K562 (cell line): ENCODE measurements around the gene LIN28A. TPM values are rescaled to one million over a fixed set of nuclear protein-coding genes. Genes with fewer than 3 reads are reported as not detected.

ENCODE experiments used
- HOXB6 ChIP-seq: fragments of 250-450 bp; sonication (Bioruptor Pico); IDR thresholded peaks from 2 replicates; pipeline ENCODE4 v1.5.1; 2022; ENCODE audit warnings: mild to moderate bottlenecking, borderline replicate concordance
- IRF1 ChIP-seq: sonication (generic); formaldehyde crosslinking; IDR thresholded peaks from 2 replicates; pipeline ENCODE4 v1.8.0; 2022; ENCODE audit warnings: missing genetic modification reagents, mild to moderate bottlenecking, borderline replicate concordance
- JUNB ChIP-seq: fragments of 450-650 bp; formaldehyde crosslinking; conservative IDR thresholded peaks from 2 replicates; pipeline ENCODE4 v1.4.0; 2020; ENCODE audit warnings: mild to moderate bottlenecking
- PYGO2 ChIP-seq: fragments of 450-650 bp; IDR thresholded peaks from 2 replicates; pipeline ENCODE4 v1.6.1; 2016; ENCODE audit warnings: mild to moderate bottlenecking, missing genetic modification characterization, moderate library complexity, missing compliant biosample characterization
- TCF7L2 ChIP-seq: fragments of 150-350 bp; IDR thresholded peaks from 2 replicates; pipeline ENCODE4 v1.6.1; 2016; ENCODE audit warnings: low read depth, mild to moderate bottlenecking, low read length, moderate library complexity
- THRAP3 ChIP-seq: fragments of 450-650 bp; IDR thresholded peaks from 2 replicates; pipeline ENCODE4 v1.6.1; 2016; ENCODE audit warnings: mild to moderate bottlenecking, inconsistent platforms, borderline replicate concordance
- ZFPM2 ChIP-seq: fragments of 250-450 bp; sonication (Bioruptor Pico); IDR thresholded peaks from 2 replicates; pipeline ENCODE4 v1.5.1; 2022; ENCODE audit warnings: mild to moderate bottlenecking
- ZNF318 ChIP-seq, 2 experiments: fragments of 450-650 bp; IDR thresholded peaks; 2 replicates each; pipeline ENCODE4 v1.6.1; 2016; ENCODE audit warnings: mild to moderate bottlenecking in 2 of 2, borderline replicate concordance in 1 of 2, low read depth in 1 of 2, moderate library complexity in 1 of 2
- ZNF75A ChIP-seq: fragments of 450-650 bp; formaldehyde crosslinking; IDR thresholded peaks from 2 replicates; pipeline ENCODE4 v1.4.0; 2020; ENCODE audit warnings: mild to moderate bottlenecking
- ZNF79 ChIP-seq: fragments of 250-450 bp; sonication (Bioruptor Pico); IDR thresholded peaks from 2 replicates; pipeline ENCODE4 v1.4.0; 2020; ENCODE audit warnings: low read depth, mild to moderate bottlenecking, moderate library complexity
- polyA plus RNA-seq, 8 experiments: library from polyadenylated mRNA; depleted of rRNA in 4 of 8; stranded (reverse) in 5 of 8; unstranded in 3 of 8; fragments of >200 nt; fragmentation: Nextera tagmentation in 2 of 8; fragmentation: Illumina TruSeq in 1 of 8; extraction: Ambion mirVana in 2 of 8; extraction: Trizol in 1 of 8; gene quantifications; 2 replicates each; pipeline versions ENCODE4 v1.2.1 to v1.2.3, GENCODE V29; 2011 to 2014; ENCODE audit warnings: inconsistent platforms in 1 of 8, missing spikeins in 1 of 8
- total RNA-seq, 7 experiments: library from RNA; depleted of rRNA in 6 of 7; stranded (reverse); fragments of >200 nt in 6 of 7; fragmentation: Illumina TruSeq in 2 of 7; extraction: Trizol in 2 of 7; gene quantifications; 2 replicates each; pipeline versions ENCODE4 v1.2.1 to v1.2.3, GENCODE V29; 2011 to 2021; ENCODE audit warnings: low replicate concordance in 1 of 7
- TF ChIP-seq, protein P1 (sequence below): sonication (generic); formaldehyde crosslinking; IDR thresholded peaks from 2 replicates; pipeline ENCODE4 v1.8.0; 2022; ENCODE audit warnings: mild to moderate bottlenecking, low read depth, missing genetic modification reagents
- TF ChIP-seq, protein P2 (sequence below): fragments of 450-650 bp; formaldehyde crosslinking; IDR thresholded peaks from 2 replicates; pipeline ENCODE4 v1.4.0; 2020; ENCODE audit warnings: mild to moderate bottlenecking
- TF ChIP-seq, protein P3 (sequence below): fragments of 250-450 bp; sonication (Bioruptor Pico); IDR thresholded peaks from 2 replicates; pipeline ENCODE4 v1.5.1; 2021; ENCODE audit warnings: mild to moderate bottlenecking

The LIN28A gene
- total and polyA plus RNA-seq, 9 of the 15 experiments (the other 6 are each of a cell fraction or from before 2014, with no cell fraction given): 0.80 to 5.4 (median 3.9) TPM

DNA sequence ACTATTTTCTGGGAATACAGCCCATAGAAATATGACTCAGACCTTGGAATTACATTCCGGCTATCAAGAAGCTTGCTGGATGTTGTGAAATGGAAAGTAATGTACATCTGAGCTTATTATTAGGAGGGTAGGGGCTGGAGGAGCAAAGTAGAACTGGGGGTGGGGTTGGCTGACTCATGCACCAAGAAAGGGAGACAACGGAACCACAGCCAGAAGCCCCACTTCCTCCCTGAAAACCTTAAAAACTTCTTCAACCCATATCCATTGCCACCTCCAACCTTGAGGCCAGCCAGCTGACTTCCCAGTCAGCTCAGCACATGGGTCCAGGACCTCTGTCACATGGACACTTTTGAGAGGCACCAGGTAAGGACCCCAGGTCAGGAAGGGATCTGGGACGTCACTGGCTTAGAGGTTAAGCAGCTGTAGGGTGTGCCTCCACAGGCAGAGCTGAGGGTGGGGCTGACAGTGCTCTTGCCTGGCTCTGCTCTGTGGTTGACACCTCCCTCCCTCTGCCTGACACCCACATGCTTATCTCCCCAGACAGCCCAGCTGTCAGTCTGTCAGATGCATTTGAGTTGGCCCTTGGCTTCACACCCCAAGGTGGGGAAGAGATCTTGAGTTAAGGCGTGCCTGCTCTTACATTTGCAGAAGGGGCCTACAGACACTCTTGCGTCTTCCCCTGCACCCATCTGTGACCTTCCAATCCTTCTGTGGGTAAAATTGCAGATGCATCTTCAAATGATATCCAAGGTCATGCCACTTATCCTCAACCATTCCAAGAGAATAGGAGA, 32.3 kb upstream of the LIN28A start (continued):
- TF ChIP-seq ZNF318 (IDR thresholded peaks at IDR 0.05; ENCODE audit: borderline replicate concordance in 1 of 2, low read depth in 1 of 2): peak in 1 of 2 experiments; percentile 99; a peak in 2 of 4 replicates
- TF ChIP-seq TCF7L2: no peak
- TF ChIP-seq, protein P1, sequence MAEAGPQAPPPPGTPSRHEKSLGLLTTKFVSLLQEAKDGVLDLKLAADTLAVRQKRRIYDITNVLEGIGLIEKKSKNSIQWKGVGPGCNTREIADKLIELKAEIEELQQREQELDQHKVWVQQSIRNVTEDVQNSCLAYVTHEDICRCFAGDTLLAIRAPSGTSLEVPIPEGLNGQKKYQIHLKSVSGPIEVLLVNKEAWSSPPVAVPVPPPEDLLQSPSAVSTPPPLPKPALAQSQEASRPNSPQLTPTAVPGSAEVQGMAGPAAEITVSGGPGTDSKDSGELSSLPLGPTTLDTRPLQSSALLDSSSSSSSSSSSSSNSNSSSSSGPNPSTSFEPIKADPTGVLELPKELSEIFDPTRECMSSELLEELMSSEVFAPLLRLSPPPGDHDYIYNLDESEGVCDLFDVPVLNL: no peak
- 0 out of 2 replicates have a peak, but pooled peaks have one; percentile 16 for TF ChIP-seq PYGO2
- TF ChIP-seq, protein P2, sequence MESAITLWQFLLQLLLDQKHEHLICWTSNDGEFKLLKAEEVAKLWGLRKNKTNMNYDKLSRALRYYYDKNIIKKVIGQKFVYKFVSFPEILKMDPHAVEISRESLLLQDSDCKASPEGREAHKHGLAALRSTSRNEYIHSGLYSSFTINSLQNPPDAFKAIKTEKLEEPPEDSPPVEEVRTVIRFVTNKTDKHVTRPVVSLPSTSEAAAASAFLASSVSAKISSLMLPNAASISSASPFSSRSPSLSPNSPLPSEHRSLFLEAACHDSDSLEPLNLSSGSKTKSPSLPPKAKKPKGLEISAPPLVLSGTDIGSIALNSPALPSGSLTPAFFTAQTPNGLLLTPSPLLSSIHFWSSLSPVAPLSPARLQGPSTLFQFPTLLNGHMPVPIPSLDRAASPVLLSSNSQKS (CRISPR knock-in tag): no peak
- TF ChIP-seq ZFPM2 (CRISPR knock-in tag): no peak
- peak; percentile 68; the same call in 1 of the 2 replicates for TF ChIP-seq IRF1
- no peak for TF ChIP-seq THRAP3
- no peak for TF ChIP-seq HOXB6
- TF ChIP-seq ZNF75A (CRISPR knock-in tag): no peak
- TF ChIP-seq JUNB: peak; percentile 16; the same call in 1 of the 2 replicates
- TF ChIP-seq, protein P3, sequence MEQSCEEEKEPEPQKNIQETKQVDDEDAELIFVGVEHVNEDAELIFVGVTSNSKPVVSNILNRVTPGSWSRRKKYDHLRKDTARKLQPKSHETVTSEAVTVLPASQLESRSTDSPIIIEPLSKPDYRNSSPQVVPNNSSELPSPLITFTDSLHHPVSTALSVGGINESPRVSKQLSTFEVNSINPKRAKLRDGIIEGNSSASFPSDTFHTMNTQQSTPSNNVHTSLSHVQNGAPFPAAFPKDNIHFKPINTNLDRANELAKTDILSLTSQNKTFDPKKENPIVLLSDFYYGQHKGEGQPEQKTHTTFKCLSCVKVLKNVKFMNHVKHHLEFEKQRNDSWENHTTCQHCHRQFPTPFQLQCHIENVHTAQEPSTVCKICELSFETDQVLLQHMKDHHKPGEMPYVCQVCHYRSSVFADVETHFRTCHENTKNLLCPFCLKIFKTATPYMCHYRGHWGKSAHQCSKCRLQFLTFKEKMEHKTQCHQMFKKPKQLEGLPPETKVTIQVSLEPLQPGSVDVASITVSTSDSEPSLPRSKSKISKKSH (CRISPR knock-in tag): no peak
- no peak for TF ChIP-seq ZNF79
